Fibroblast of lung (primary cell): ENCODE data around the gene VTI1A. TPM values are rescaled to one million over a fixed set of nuclear protein-coding genes. Genes with fewer than 3 reads are reported as not detected.

Experiments
- DNase-seq, 2 donors: peaks; one replicate each; pipeline versions ENCODE4 v3.0.0 to v3.0.0-alpha.2; 2010; ENCODE audit warnings: low read depth in 2 of 2
- H2AFZ ChIP-seq: 2 replicates; pipeline ENCODE4 v1.5.1; 2012; ENCODE audit warnings: low read length, control low read depth, inconsistent platforms
- H3K27ac ChIP-seq: 2 replicates; pipeline ENCODE4 v1.5.1; 2011; ENCODE audit warnings: low read length, control low read depth; ENCODE audit not compliant: insufficient read depth
- H3K27me3 ChIP-seq: 2 replicates; pipeline ENCODE4 v1.5.1; 2011; ENCODE audit warnings: mild to moderate bottlenecking, low read length; ENCODE audit not compliant: control insufficient read depth, insufficient read depth
- H3K36me3 ChIP-seq: 2 replicates; pipeline ENCODE4 v1.5.1; 2011; ENCODE audit warnings: low read length; ENCODE audit not compliant: control insufficient read depth, insufficient read depth
- H3K4me1 ChIP-seq: 2 replicates; pipeline ENCODE4 v1.5.1; 2011; ENCODE audit warnings: low read length; ENCODE audit not compliant: control insufficient read depth, insufficient read depth; ENCODE audit errors: extremely low read depth
- H3K4me2 ChIP-seq: 2 replicates; pipeline ENCODE4 v1.5.1; 2011; ENCODE audit warnings: low read length, control low read depth; ENCODE audit not compliant: insufficient read depth; ENCODE audit errors: extremely low read depth
- H3K4me3 ChIP-seq, 4 experiments: fragments of 200-600 bp in 1 of 4; sonication (generic) in 1 of 4; replicated peaks in 1 of 4; 2 replicates each; pipeline ENCODE4 v1.5.1; 2011 to 2016; ENCODE audit warnings: low read length in 4 of 4, low read depth in 3 of 4, mild to moderate bottlenecking in 3 of 4, control low read depth in 2 of 4, inconsistent platforms in 1 of 4, mixed read lengths in 1 of 4; ENCODE audit not compliant: insufficient read depth in 1 of 4; ENCODE audit errors: control extremely low read depth in 1 of 4
- H3K79me2 ChIP-seq: 2 replicates; pipeline ENCODE4 v1.5.1; 2012; ENCODE audit warnings: mild to moderate bottlenecking, low read length, inconsistent platforms; ENCODE audit not compliant: control insufficient read depth, insufficient read depth
- H3K9ac ChIP-seq: 2 replicates; pipeline ENCODE4 v1.5.1; 2011; ENCODE audit warnings: mild to moderate bottlenecking, low read length, control low read depth; ENCODE audit not compliant: insufficient read depth
- H3K9me3 ChIP-seq: 2 replicates; pipeline ENCODE4 v1.5.1; 2012; ENCODE audit warnings: low read depth, low read length; ENCODE audit not compliant: control insufficient read depth, insufficient read depth
- H4K20me1 ChIP-seq: 2 replicates; pipeline ENCODE4 v1.5.1; 2011; ENCODE audit warnings: low read length; ENCODE audit not compliant: control insufficient read depth, insufficient read depth; ENCODE audit errors: extremely low read depth
- EZH2 ChIP-seq: IDR thresholded peaks from 2 replicates; pipeline ENCODE4 v1.5.1; 2012; ENCODE audit warnings: low read length, control low read depth, mild to moderate bottlenecking; ENCODE audit errors: missing control alignments
- polyA plus RNA-seq, 2 donors: library from polyadenylated mRNA; depleted of rRNA in 1 of 2; stranded (reverse) in 1 of 2; unstranded in 1 of 2; fragments of >200 nt; gene quantifications; 2 replicates each; pipeline ENCODE4 v1.2.1, GENCODE V29; 2011 to 2012; ENCODE audit warnings: missing spikeins in 1 of 2
- total RNA-seq: library from RNA; depleted of rRNA; stranded (reverse); fragments of >200 nt; gene quantifications from 2 replicates; pipeline ENCODE4 v1.2.1, GENCODE V29; 2014
- TF ChIP-seq, protein P1 (sequence below), 2 donors: IDR thresholded peaks in 1 of 2; conservative IDR thresholded peaks in 1 of 2; 1 replicate in 1 of 2; 2 replicates in 1 of 2; pipeline ENCODE4 v1.5.1; 2011 to 2012; ENCODE audit warnings: low read length in 2 of 2, control low read depth in 1 of 2, inconsistent platforms in 1 of 2, low read depth in 1 of 2, mild to moderate bottlenecking in 1 of 2

Gene VTI1A
- total and polyA plus RNA-seq, 2 donors (not counting 1 experiment from before 2014, with no cell fraction given) = 19.1 to 30.9 TPM

DNA sequence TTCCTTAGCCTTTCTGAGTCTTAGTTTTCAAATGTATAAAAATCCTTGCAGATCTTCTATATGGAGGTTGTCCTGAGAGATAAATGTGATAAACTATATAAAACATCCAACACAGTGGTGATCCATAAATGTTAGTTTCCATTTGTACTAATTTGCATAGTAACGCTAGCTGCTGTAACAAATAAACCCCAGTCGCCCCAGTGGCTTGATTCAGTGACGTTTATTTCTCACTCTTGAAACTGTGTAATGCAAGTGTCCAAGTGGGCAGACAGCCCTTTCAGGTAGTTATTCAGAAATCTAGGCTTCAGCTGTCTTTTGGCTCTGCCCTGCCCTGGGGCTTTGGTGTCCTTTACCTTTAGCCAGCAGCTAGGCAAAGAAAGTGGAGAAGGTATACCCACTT is 106.3 kb downstream of the VTI1A start:
- Histone ChIP-seq H3K79me2 (no peaks in the 10 kb centered on the region), H2AFZ (no peak overlapping the region), H3K27me3 (no peaks in the 10 kb centered on the region), H3K4me2 (no peak overlapping the region), H3K4me1 (no peaks in the 10 kb centered on the region), H3K9me3 (no peaks in the 10 kb centered on the region), H3K4me3 (no peak overlapping the region), H4K20me1 (no peaks in the 10 kb centered on the region), H3K9ac (no peak overlapping the region), H3K36me3 (no peaks in the 10 kb centered on the region), H3K27ac (no peak overlapping the region)
- TF ChIP-seq, protein P1, sequence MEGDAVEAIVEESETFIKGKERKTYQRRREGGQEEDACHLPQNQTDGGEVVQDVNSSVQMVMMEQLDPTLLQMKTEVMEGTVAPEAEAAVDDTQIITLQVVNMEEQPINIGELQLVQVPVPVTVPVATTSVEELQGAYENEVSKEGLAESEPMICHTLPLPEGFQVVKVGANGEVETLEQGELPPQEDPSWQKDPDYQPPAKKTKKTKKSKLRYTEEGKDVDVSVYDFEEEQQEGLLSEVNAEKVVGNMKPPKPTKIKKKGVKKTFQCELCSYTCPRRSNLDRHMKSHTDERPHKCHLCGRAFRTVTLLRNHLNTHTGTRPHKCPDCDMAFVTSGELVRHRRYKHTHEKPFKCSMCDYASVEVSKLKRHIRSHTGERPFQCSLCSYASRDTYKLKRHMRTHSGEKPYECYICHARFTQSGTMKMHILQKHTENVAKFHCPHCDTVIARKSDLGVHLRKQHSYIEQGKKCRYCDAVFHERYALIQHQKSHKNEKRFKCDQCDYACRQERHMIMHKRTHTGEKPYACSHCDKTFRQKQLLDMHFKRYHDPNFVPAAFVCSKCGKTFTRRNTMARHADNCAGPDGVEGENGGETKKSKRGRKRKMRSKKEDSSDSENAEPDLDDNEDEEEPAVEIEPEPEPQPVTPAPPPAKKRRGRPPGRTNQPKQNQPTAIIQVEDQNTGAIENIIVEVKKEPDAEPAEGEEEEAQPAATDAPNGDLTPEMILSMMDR (conservative IDR thresholded peaks at IDR 0.05 in 1 of 2, IDR thresholded peaks at IDR 0.05 in 1 of 2; ENCODE audit: low read depth in 1 of 2, low read length in 2 of 2) = no peak
- DNase-seq = no peak

DNA sequence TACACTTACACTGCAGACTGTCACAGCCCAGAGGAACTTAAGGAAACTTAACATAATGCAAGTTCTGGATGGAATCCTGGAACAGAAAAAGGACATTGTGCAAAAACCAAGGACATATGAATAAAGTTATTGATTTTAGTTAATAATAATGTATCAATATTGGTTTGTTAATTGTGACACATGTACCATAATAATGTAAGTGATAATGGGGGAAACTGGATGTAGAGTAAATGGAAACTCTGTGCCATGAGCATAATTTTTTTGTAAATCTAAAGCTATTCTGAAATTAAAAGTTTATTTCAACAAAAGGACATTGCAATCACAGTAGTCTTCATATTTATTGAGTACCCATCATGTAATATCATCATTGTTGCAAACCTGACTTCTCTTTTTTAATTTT is 107.2 kb downstream of the VTI1A start:
- no peaks in the 10 kb centered on the region for H3K79me2 ChIP-seq
- no peaks in the 10 kb centered on the region for H3K4me1 ChIP-seq
- no peaks in the 10 kb centered on the region for H3K9me3 ChIP-seq
- H3K9ac ChIP-seq = no peak overlapping the region
- H3K27ac ChIP-seq = no peak overlapping the region
- no peak for TF ChIP-seq EZH2
- TF ChIP-seq, protein P1 (conservative IDR thresholded peaks at IDR 0.05 in 1 of 2, IDR thresholded peaks at IDR 0.05 in 1 of 2; ENCODE audit: low read depth in 1 of 2, low read length in 2 of 2) = no peak
- H3K27me3 ChIP-seq = no peaks in the 10 kb centered on the region
- H3K4me2 ChIP-seq = no peak overlapping the region
- no peak overlapping the region for H3K4me3 ChIP-seq
- DNase-seq = no peak
- no peaks in the 10 kb centered on the region for H4K20me1 ChIP-seq
- H3K36me3 ChIP-seq = no peaks in the 10 kb centered on the region
- no peak overlapping the region for H2AFZ ChIP-seq

DNA sequence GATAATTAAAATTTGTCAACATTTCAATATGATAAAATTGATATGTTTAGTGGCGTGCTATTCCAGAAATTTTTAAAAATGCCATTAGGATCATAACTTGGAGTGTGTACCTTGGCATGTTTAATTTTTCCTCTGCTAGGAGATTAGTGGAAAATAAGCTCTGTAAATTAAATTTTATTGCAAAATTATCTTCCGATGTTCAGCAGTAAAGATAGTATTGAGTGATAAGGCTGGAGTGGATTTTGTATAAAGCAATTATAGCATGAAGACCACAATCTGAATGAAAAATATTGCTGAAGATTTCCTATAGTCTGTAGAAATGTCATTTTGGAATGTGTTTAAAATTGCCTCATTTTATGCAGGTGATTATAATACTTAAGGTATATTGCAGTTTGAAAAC is 110.2 kb downstream of the VTI1A start:
- DNase-seq = no peak
- H3K4me1 ChIP-seq = no peaks in the 10 kb centered on the region
- no peaks in the 10 kb centered on the region for H3K36me3 ChIP-seq
- H3K4me2 ChIP-seq = no peak overlapping the region
- H3K9ac ChIP-seq = no peak overlapping the region
- no peaks in the 10 kb centered on the region for H3K27me3 ChIP-seq
- H3K4me3 ChIP-seq = no peak overlapping the region
- TF ChIP-seq, protein P1 (conservative IDR thresholded peaks at IDR 0.05 in 1 of 2, IDR thresholded peaks at IDR 0.05 in 1 of 2; ENCODE audit: low read depth in 1 of 2, low read length in 2 of 2) = no peak
- no peak for TF ChIP-seq EZH2
- H4K20me1 ChIP-seq = no peaks in the 10 kb centered on the region
- H3K27ac ChIP-seq = no peak overlapping the region
- no peaks in the 10 kb centered on the region for H3K79me2 ChIP-seq
- no peak overlapping the region for H2AFZ ChIP-seq
- no peaks in the 10 kb centered on the region for H3K9me3 ChIP-seq
